LNCaP clone FGC (cell line): ENCODE results near the gene ECEL1.
"Not testable (repeated sequence)": the region's sequence is repeated elsewhere in the genome, so short reads cannot be mapped to it uniquely, and the experiment has no call there.

Experiments
- DNase-seq: peaks from one replicate; pipeline ENCODE4 v3.0.0-alpha.2; 2011; ENCODE audit warnings: low read depth
- H3K4me3 ChIP-seq: 2 replicates; pipeline ENCODE4 v1.5.1; 2011; ENCODE audit warnings: mild to moderate bottlenecking, low read depth, low read length, control low read depth
- CTCF ChIP-seq: IDR thresholded peaks from 2 replicates; pipeline ENCODE4 v1.5.1; 2012; ENCODE audit warnings: mild to moderate bottlenecking; ENCODE audit not compliant: control insufficient read depth, insufficient read depth; ENCODE audit errors: extremely low read depth

ECEL1 gene

GRCh38 chr2:232435805-232436204 lies 51.8 kb downstream of the ECEL1 start:
- no peak overlapping the region for H3K4me3 ChIP-seq
- no peak for DNase-seq
- TF ChIP-seq CTCF, result no peak

GRCh38 chr2:232435375-232435648 lies 52.3 kb downstream of the ECEL1 start:
- DNase-seq, result no peak
- no peak for TF ChIP-seq CTCF
- no peak overlapping the region for H3K4me3 ChIP-seq

GRCh38 chr2:232434563-232435374 lies 52.9 kb downstream of the ECEL1 start:
- TF ChIP-seq CTCF, result no peak

GRCh38 chr2:232434091-232434490 lies 53.5 kb downstream of the ECEL1 start:
- no peak for TF ChIP-seq CTCF
- no peak for DNase-seq
- no peak overlapping the region for H3K4me3 ChIP-seq

More at GRCh38 chr2:232434563-232435374, 52.9 kb downstream of the ECEL1 start:
- DNase-seq, result no peak
- H3K4me3 ChIP-seq, result no peak overlapping the region

- DNase-seq, H3K4me3 ChIP-seq: not testable (repeated sequence)
These were observed 54.0 kb downstream of the ECEL1 start for GRCh38 chr2:232433622-232434021.

GRCh38 chr2:232432598-232433184 lies 54.9 kb downstream of the ECEL1 start:
- no peak for DNase-seq
- no peak for TF ChIP-seq CTCF
- no peak overlapping the region for H3K4me3 ChIP-seq

- H3K4me3 ChIP-seq, result no peak overlapping the region
- DNase-seq, result no peak
- no peak for TF ChIP-seq CTCF
These were observed 55.7 kb downstream of the ECEL1 start for GRCh38 chr2:232431705-232432590.
